HT-29 (cell line): Measurements from ENCODE around the gene CFC1B. TPM values are rescaled to one million over a fixed set of nuclear protein-coding genes. Genes with fewer than 3 reads are reported as not detected.
"Not testable (repeated sequence)": the region's sequence is repeated elsewhere in the genome, so short reads cannot be mapped to it uniquely, and the experiment has no call there.

Experiments used
- DNase-seq: peaks from one replicate; pipeline ENCODE4 v3.0.0-alpha.2; 2015; ENCODE audit warnings: low spot score
- total RNA-seq: library from RNA; depleted of rRNA; stranded (reverse); fragments of >200 nt; shearing (Covaris generic); gene quantifications from 2 replicates; pipeline ENCODE4 v1.2.3, GENCODE V29; 2014; rRNA removed

Gene CFC1B
- total RNA-seq: not detected in 2 replicates

- DNase-seq: not testable (repeated sequence)
Observed at GRCh38 chr2:130520992-130521391, at the start of gene CFC1B. Gene CFC1B (plus strand): TSS chr2:130521222. CDS start chr2:130521485, 263 bp downstream.

GRCh38 chr2:130491073-130491472, 29.9 kb upstream of the CFC1B start:
- not testable (repeated sequence) for DNase-seq

- not testable (repeated sequence) for DNase-seq
Observed at GRCh38 chr2:130509228-130509627, 11.8 kb upstream of the CFC1B start, which contains the start of gene POTEI. Gene POTEI (minus strand): TSS chr2:130509328. CDS start chr2:130509235, 93 bp downstream.

- not testable (repeated sequence) for DNase-seq
Observed at GRCh38 chr2:130510807-130511746, 9.9 kb upstream of the CFC1B start.

- DNase-seq: not testable (repeated sequence)
Observed at GRCh38 chr2:130511747-130512451, 9.1 kb upstream of the CFC1B start.

GRCh38 chr2:130518516-130519106, 2.4 kb upstream of the CFC1B start:
- not testable (repeated sequence) for DNase-seq

- DNase-seq: not testable (repeated sequence)
Observed at GRCh38 chr2:130522390-130522789, 1.4 kb downstream of the CFC1B start.

GRCh38 chr2:130527365-130527967, 6.4 kb downstream of the CFC1B start:
- DNase-seq: not testable (repeated sequence)

GRCh38 chr2:130529545-130529944, 8.5 kb downstream of the CFC1B start:
- DNase-seq: not testable (repeated sequence)

- DNase-seq: not testable (repeated sequence)
Observed at GRCh38 chr2:130530212-130530611, 9.2 kb downstream of the CFC1B start.

GRCh38 chr2:130531225-130531624, 10.2 kb downstream of the CFC1B start:
- DNase-seq: not testable (repeated sequence)

- DNase-seq: not testable (repeated sequence)
Observed at GRCh38 chr2:130531672-130532071, 10.7 kb downstream of the CFC1B start.

- DNase-seq: not testable (repeated sequence)
Observed at GRCh38 chr2:130536654-130537053, 15.6 kb downstream of the CFC1B start.

- DNase-seq: not testable (repeated sequence)
Observed at GRCh38 chr2:130538271-130538670, 17.2 kb downstream of the CFC1B start.

GRCh38 chr2:130542789-130543188, 21.8 kb downstream of the CFC1B start:
- DNase-seq: not testable (repeated sequence)

- DNase-seq: not testable (repeated sequence)
Observed at GRCh38 chr2:130543785-130544528, 22.9 kb downstream of the CFC1B start.

- not testable (repeated sequence) for DNase-seq
Observed at GRCh38 chr2:130544978-130545377, 24.0 kb downstream of the CFC1B start.

- DNase-seq: not testable (repeated sequence)
Observed at GRCh38 chr2:130548418-130548817, 27.4 kb downstream of the CFC1B start.

- DNase-seq: not testable (repeated sequence)
Observed at GRCh38 chr2:130549475-130549874, 28.5 kb downstream of the CFC1B start.

- not testable (repeated sequence) for DNase-seq
Observed at GRCh38 chr2:130554178-130554577, 33.2 kb downstream of the CFC1B start.
